Measurements from ENCODE around the gene RNASE12.

DNA sequence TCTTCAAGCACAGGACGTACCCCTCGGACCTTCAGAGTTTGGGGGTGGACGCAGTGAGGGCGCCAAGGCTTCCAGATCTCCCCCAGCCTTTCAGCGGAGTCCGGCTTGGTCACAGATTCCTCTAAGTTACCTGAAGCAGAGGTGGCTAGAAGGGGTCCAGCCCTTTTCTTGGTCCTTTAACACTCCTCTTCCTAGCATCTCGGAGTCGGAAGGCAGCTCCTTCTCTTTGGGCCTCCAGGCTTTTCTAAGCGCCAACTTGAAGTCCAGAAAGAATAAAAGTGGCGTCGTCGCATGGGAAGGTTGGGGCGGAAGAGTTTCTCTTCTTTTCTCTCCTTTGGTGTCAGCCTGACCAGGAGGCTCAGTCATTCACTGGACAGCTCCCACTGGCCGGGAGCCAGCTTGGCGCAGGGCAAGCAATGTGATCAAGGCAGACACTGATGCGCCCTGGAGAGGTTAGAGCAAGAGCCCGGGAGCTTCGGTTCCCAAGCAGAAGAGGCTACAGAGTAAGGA lies 40.8 kb upstream of the RNASE12 start:
- TF ChIP-seq POLR2AphosphoS5 (IDR thresholded peaks at IDR 0.05; ENCODE audit: low read depth, low read length) (no peak), REST (IDR thresholded peaks at IDR 0.05; ENCODE audit: insufficient read depth in 1 of 2, low read depth in 2 of 2, low read length in 2 of 2) (peak; percentile 86 to 92), SIN3A (IDR thresholded peaks at IDR 0.05; ENCODE audit: borderline replicate concordance, insufficient read depth, low read length) (peak; percentile 74; the same call in 1 of the 2 replicates), TAF1 (IDR thresholded peaks at IDR 0.05; ENCODE audit: borderline replicate concordance, insufficient read depth, low read length) (no peak), FOXP2 (optimal IDR thresholded peaks at IDR 0.05; ENCODE audit: borderline replicate concordance, extremely low read depth, extremely low read length, insufficient read depth) (no peak)

All from PFSK-1 (cell line).